WERI-Rb-1 (cell line): ENCODE measurements around the gene NHLRC4.

Experiments used
- DNase-seq: peaks from one replicate; pipeline ENCODE4 v3.0.0-alpha.2; 2020
- H3K27ac ChIP-seq: fragments of 250-450 bp; sonication (Bioruptor Pico); 2 replicates; pipeline ENCODE4 v1.5.1; 2020; ENCODE audit warnings: mild to moderate bottlenecking, moderate library complexity
- H3K27me3 ChIP-seq: fragments of 250-450 bp; sonication (Bioruptor Pico); 2 replicates; pipeline ENCODE4 v1.5.1; 2021; ENCODE audit warnings: mild to moderate bottlenecking, low read depth, moderate library complexity; ENCODE audit not compliant: insufficient read depth, severe bottlenecking
- H3K36me3 ChIP-seq: fragments of 250-450 bp; sonication (Bioruptor Pico); 2 replicates; pipeline ENCODE4 v1.5.1; 2020; ENCODE audit warnings: mild to moderate bottlenecking, moderate library complexity
- H3K4me3 ChIP-seq: 2 replicates; pipeline ENCODE4 v1.5.1; 2011; ENCODE audit warnings: low read depth, mild to moderate bottlenecking, control low read depth, low read length
- H3K9me3 ChIP-seq: fragments of 250-450 bp; sonication (Bioruptor Pico); 2 replicates; pipeline ENCODE4 v1.5.1; 2021; ENCODE audit warnings: mild to moderate bottlenecking, moderate library complexity; ENCODE audit not compliant: severe bottlenecking
- TF ChIP-seq, protein P1 (sequence below): IDR thresholded peaks from 2 replicates; pipeline ENCODE4 v1.5.1; 2011; ENCODE audit warnings: low read depth, mild to moderate bottlenecking, control low read depth, inconsistent platforms, low read length

NHLRC4 gene

DNA sequence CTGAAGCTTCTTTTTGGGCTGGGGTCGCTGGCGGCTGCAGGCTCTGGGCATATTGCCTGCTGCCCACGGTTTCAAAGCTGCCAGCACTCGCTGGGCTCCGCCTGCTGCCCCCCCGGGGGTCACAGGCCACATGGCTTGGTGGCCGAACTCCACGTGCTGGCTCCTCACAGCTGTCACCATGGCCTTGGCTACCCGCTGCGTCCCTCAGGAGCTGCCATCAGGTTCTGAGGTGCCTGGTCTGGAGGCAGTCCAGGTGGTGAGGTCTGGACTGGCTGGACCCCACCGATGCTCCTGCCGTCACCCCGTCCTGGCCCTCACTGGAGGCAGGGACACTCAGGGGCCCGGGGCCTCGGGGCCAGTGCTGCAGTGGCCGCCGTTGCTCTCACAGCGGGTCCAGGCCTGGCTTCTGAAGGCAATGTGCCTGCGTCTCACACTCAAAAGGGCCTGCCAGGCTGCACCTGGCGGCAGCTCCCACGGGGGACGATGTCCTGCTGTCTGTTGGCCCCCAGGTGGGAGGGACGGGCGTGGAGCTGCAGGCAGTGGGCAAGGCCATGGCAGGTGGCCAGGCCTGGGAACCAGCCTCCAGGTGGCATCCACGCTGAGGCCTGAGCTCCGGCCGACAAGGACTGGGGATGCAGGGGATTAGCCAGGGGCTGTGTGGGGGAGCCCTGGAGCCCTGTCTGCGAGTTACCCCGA lies 26.0 kb upstream of the NHLRC4 start:
- no peak overlapping the region for H3K4me3 ChIP-seq

DNA sequence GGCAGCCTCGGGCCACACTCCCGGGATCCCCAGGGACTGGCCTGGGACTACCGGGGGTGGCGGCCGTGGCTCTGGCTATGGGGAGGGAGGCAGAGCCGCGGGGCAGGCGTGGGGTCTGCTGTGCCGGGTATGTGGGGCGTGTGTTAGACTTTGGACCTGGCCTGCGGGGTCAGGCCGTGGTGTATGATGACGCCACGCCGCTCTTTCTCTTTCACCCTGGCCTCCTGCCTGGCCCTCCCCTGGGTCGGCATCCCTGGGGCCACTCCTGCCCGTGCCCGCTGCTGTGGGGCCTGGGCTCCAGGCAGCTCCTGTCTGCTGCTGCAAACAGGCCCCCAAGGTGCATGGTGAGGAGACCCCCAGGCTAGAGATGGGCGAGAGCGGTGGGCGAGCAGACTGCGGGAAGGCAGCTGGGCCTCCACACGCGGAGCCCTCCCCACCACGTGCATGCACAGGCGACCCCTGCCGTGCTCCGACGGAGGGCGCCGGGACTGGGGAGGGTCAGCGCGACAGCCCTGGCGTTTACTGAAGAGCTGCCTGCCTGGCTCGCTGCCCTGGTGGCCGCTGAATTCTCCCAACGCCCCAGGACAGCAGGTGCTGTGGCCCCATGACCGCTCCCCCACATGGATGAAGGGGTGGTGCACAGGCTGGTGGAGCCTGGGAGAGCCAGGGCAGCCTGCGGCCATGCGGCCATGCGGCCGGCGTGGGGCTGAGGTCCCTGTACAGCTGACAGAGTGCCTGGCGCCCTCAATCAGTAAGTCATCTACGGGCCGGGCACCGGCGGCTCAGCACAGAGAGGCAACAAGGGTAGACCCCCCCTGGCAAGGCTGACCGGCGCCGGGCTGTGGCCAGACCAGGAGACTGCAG lies 23.3 kb upstream of the NHLRC4 start:
- TF ChIP-seq, protein P1, sequence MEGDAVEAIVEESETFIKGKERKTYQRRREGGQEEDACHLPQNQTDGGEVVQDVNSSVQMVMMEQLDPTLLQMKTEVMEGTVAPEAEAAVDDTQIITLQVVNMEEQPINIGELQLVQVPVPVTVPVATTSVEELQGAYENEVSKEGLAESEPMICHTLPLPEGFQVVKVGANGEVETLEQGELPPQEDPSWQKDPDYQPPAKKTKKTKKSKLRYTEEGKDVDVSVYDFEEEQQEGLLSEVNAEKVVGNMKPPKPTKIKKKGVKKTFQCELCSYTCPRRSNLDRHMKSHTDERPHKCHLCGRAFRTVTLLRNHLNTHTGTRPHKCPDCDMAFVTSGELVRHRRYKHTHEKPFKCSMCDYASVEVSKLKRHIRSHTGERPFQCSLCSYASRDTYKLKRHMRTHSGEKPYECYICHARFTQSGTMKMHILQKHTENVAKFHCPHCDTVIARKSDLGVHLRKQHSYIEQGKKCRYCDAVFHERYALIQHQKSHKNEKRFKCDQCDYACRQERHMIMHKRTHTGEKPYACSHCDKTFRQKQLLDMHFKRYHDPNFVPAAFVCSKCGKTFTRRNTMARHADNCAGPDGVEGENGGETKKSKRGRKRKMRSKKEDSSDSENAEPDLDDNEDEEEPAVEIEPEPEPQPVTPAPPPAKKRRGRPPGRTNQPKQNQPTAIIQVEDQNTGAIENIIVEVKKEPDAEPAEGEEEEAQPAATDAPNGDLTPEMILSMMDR = no peak
- DNase-seq = no peak
- Histone ChIP-seq H3K4me3 (no peak overlapping the region), H3K27me3 (no peaks in the 10 kb centered on the region), H3K36me3 (peaks cover 8% of the 10 kb centered on the region), H3K9me3 (no peaks in the 10 kb centered on the region), H3K27ac (no peak overlapping the region)

More for the DNA sequence above, 26.0 kb upstream of the NHLRC4 start:
- no peaks in the 10 kb centered on the region for H3K27me3 ChIP-seq
- H3K9me3 ChIP-seq = no peaks in the 10 kb centered on the region
- H3K27ac ChIP-seq = no peak overlapping the region
- H3K36me3 ChIP-seq = peaks cover 12% of the 10 kb centered on the region
- DNase-seq = no peak
- TF ChIP-seq, protein P1 = no peak

DNA sequence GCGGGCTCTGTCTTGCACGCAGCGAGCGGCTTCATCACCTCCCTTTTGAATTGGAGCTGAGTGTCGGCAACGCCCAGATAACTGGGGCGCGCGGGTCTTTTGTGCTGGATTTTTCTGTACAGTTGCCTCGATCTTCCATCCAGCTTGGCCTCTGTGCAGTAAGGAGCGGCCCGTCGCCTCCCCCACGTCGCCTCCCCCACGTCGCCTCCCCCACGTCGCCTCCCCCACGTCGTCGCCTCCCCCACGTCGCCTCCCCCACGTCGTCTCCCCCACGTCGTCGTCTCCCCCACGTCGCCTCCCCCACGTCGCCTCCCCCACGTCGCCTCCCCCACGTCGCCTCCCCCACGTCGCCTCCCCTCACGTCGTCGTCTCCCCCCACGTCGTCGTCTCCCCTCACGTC lies 22.3 kb upstream of the NHLRC4 start:
- no peaks in the 10 kb centered on the region for H3K27me3 ChIP-seq
- no peak overlapping the region for H3K27ac ChIP-seq
- H3K9me3 ChIP-seq = no peaks in the 10 kb centered on the region
- no peak overlapping the region for H3K4me3 ChIP-seq
- TF ChIP-seq, protein P1 = no peak
- no peak for DNase-seq
- H3K36me3 ChIP-seq = peaks cover 6% of the 10 kb centered on the region

DNA sequence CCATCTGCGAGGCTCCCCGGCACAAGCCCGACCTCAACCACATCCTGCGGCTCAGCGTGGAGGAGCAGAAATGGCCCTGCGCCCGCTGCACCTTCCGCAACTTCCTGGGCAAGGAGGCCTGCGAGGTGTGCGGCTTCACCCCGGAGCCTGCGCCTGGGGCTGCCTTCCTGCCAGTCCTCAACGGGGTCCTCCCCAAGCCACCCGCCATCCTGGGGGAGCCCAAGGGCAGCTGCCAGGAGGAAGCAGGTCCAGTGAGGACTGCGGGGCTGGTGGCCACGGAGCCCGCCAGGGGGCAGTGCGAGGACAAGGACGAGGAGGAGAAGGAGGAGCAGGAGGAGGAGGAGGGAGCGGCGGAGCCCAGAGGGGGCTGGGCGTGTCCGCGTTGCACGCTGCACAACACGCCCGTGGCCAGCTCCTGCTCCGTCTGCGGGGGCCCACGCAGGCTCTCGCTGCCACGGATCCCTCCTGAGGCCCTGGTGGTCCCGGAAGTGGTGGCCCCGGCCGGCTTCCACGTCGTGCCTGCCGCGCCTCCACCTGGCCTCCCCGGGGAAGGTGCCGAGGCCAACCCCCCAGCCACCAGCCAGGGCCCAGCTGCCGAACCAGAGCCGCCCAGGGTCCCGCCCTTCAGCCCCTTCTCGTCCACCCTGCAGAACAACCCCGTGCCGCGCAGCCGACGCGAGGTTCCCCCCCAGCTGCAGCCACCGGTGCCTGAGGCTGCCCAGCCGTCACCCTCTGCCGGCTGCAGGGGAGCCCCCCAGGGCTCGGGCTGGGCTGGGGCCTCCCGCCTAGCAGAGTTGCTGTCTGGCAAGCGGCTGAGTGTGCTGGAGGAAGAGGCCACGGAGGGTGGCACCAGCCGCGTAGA lies 19.7 kb upstream of the NHLRC4 start:
- no peak overlapping the region for H3K4me3 ChIP-seq

DNA sequence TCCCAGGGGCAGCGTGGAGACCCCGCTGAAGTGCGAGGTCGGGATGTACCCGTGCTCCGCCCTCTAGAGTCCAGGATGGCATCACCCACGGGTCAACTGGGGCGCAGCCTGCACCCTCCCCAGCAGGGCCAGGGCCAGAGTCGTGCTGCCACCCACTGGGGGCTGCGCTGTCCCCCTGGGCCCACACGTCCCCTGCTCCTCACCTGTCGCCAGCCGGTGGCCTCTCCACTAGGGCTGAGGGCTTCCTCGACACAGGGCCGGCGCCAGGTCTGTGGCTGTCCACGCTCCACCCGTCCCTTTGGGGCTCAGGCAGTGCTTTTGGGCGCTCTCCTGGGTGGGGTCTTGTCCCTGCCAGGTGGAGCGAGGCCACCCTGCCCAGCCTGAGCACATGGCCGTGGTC lies 18.2 kb upstream of the NHLRC4 start:
- Histone ChIP-seq H3K27ac (no peak overlapping the region), H3K9me3 (no peaks in the 10 kb centered on the region), H3K4me3 (no peak overlapping the region), H3K27me3 (no peaks in the 10 kb centered on the region), H3K36me3 (peaks cover 26% of the 10 kb centered on the region)
- DNase-seq = no peak
- TF ChIP-seq, protein P1 = no peak

More for the DNA sequence above, 19.7 kb upstream of the NHLRC4 start:
- H3K9me3 ChIP-seq = no peaks in the 10 kb centered on the region
- no peak overlapping the region for H3K27ac ChIP-seq
- TF ChIP-seq, protein P1 = peak; percentile 94
- peak; percentile 95 for DNase-seq
- peaks cover 23% of the 10 kb centered on the region for H3K36me3 ChIP-seq
- no peaks in the 10 kb centered on the region for H3K27me3 ChIP-seq
